Epithelial cell of prostate (primary cell): ENCODE measurements around the gene UQCRH.

Experiments used
- DNase-seq: peaks from one replicate; pipeline ENCODE4 v3.0.0-alpha.2; 2011; ENCODE audit warnings: low read depth, low spot score
- H3K27ac ChIP-seq: fragments of 450-650 bp; 2 replicates; pipeline ENCODE4 v1.5.1; 2017; ENCODE audit warnings: mild to moderate bottlenecking

The UQCRH gene

DNA sequence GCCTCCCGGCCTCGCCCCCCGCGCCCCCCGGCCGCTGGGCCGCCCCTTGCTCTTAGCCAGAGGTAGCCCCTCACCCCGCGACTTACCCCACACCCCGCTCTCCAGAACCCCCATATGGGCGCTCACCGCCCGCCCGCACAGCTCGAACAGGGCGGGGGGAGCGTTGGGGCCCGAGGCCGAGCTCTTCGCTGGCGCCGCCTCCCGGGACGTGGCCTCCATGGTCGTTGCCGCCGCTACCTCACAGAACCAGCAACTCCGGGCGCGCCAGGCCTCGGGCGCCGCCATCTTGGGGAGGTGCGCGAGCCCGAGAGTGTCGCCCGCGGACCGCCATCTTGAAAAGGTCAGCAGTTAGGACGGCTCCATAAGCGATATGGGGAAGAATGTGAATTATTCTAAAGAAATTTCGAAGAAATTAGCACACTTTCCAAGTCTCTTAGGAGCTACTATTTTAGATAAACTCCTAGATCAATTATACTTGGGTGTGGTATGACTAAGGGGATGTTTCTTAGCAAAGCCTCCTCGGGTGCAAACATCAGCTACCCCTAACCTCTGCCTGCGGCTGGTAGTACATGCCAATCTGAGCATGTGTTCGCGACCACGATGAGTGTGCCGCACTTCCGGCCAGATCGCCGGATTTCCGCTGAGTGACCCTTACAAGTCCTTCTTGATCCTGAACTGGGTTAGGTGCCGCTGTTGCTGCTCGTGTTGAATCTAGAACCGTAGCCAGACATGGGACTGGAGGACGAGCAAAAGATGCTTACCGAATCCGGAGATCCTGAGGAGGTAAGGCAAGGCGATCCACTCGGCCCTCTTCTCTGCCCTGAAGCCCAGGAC is at the start of gene UQCRH, which contains the start of gene LRRC41:
Gene UQCRH (plus strand): TSS at position 661 of the 834 bp plus-strand sequence. CDS start 69 bp downstream, at position 730.
Gene LRRC41 (minus strand): TSS at position 579 of the 834 bp plus-strand sequence. CDS start 294 bp downstream, at position 285.
- peak within 1 kb of the TSS; percentile 85 for H3K27ac ChIP-seq
- peak; percentile 79 for DNase-seq

DNA sequence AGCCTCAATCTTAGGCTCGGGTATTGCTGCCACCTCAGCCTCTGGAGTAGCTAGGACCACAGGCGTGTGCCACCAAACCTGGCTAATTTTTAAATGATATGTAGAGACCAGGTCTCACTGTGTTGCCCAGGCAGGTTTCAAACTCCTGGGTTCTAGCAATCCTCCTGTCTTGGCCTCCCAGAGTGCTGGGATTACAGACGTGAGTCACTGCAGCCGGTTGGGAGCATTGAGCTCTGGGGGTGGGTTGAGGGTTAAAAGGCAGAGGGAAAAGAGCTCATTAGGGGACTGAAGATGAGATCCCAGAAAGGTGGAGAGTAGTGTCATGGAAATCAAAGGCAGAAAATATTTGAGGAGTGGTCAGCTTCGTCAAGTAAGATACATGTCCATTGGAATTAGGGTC is 48.8 kb upstream of the UQCRH start:
- no peak overlapping the region for H3K27ac ChIP-seq

DNA sequence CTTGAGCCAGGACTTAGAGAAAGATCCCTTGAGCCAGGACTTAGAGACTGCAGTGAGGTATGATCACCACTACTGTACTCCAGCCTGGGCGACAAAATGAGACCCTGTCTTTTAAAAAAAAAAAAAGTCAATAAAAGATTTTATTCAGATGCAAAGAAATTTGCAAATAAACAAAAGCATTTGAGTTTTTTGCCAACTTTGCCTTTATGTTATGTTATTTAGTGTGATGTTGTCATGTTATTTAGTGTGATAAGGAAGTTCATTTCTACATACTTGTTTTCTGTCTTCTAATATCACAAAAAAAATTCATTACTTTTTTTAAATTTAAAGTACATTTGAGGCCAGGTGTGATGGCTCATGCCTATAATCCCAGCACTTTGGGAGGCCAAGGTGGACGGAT is 47.0 kb upstream of the UQCRH start:
- DNase-seq, result no peak

More for the DNA sequence above, 48.8 kb upstream of the UQCRH start:
- DNase-seq, result no peak

GRCh38 chr1:46262508-46262907 is 41.0 kb upstream of the UQCRH start:
- H3K27ac ChIP-seq, result no peak overlapping the region
- DNase-seq, result no peak

More for the DNA sequence above, 47.0 kb upstream of the UQCRH start:
- H3K27ac ChIP-seq, result no peak overlapping the region

DNA sequence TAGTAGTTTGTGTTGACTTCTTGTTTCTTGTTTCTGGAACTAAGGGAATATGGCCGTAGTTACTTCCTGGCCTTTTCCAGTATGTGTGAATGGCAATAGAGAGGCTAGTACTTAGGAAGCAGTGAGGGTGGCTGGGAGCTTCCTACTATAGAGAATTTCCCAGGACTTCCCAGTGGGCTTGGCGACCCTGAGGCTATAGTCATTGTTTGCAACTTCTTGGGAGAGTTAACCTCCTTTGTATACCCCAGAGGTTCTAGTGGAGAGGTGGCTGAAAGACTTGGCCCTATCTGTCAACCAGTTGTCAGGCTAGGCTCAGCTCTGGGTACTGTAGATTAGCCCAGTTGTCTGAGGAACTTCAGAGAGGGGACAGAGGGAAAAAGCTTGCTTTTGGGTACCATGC is 40.4 kb upstream of the UQCRH start:
- DNase-seq, result no peak
- H3K27ac ChIP-seq, result no peak overlapping the region

DNA sequence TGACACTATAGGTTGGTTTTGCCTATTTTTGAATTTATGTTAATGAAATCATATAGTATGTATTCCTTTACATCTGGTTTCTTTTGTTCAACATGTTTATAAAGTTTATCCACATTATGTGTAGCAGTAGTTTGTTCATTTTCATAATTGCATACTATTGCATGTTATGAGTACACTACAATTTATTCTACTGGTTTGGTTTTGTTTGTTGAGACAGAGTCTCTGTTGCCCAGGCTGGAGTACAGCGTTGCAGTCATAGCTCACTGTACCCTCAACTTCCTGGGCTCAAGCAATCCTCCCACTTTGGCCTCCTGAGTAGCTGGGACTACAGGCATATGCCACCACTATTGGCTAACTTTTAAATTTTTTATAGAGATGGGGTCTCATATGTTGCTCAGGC is 34.9 kb upstream of the UQCRH start:
- no peak overlapping the region for H3K27ac ChIP-seq
- DNase-seq, result no peak

GRCh38 chr1:46274225-46275029 is 29.1 kb upstream of the UQCRH start:
- no peak for DNase-seq
- no peak overlapping the region for H3K27ac ChIP-seq

DNA sequence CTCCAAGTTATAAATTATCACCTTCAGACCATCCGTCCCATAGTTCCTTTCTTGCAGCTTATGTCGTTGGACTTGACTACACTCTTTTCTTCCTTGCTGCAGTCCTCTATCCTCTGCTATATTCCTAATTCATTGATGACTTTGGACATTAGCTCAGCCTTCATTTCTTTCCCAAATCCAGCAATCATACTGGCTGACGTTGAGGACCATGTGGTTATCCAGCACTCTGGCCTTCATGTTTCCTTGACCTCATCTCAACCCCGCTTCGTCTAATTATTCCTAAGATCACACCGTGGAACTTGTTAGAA is 28.5 kb upstream of the UQCRH start:
- no peak for DNase-seq
- no peak overlapping the region for H3K27ac ChIP-seq

- H3K27ac ChIP-seq, result no peak overlapping the region
- no peak for DNase-seq
Observed at GRCh38 chr1:46277658-46278373, 25.7 kb upstream of the UQCRH start.

DNA sequence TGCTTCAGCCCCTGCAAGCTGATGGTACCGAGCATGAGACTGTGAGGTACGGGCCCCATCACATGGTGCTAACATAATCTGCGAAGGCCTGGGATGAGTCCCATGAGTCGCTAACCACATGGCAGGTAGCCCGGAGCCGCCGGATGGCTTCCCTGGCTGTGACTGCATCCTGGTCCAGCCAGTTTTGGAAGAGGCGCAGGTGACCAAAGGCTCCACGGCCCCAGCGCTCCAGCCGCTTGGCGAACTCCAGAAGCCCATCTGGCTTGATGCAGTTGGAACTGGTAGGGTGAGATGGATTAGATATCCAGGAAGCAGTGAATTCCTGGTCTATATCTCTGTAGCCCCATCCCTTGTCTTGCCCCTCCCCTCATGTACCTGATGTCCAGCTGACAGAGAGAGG is 24.7 kb upstream of the UQCRH start:
- no peak overlapping the region for H3K27ac ChIP-seq
- DNase-seq, result peak; percentile 14

- DNase-seq, result no peak
- no peak overlapping the region for H3K27ac ChIP-seq
Observed at GRCh38 chr1:46280092-46280491, 23.4 kb upstream of the UQCRH start.

DNA sequence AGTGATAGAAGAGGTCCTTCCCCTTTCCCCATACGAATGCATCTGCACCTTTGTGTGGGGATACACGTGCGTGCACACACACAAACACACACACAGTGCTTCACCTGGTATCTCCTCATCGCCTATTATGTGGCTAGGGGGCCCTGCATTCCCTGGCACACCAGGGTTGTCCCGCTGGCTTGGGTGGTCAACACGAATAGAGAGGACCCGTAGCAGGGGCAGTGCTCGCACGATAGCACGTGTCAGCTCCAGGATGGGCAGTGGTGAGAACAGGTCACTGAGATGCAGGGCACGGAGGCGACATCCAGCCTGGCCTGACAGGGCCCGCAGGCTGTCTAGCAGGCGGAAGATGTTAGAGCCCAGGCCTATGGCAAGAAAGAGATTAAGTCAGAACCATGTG is 22.5 kb upstream of the UQCRH start:
- no peak for DNase-seq
- H3K27ac ChIP-seq, result no peak overlapping the region

- DNase-seq, result no peak
- no peak overlapping the region for H3K27ac ChIP-seq
Observed at GRCh38 chr1:46284058-46284457, 19.4 kb upstream of the UQCRH start.

- H3K27ac ChIP-seq, result no peak overlapping the region
- no peak for DNase-seq
Observed at GRCh38 chr1:46284597-46285564, 18.6 kb upstream of the UQCRH start.

GRCh38 chr1:46285730-46286477 is 17.6 kb upstream of the UQCRH start:
- H3K27ac ChIP-seq, result no peak overlapping the region
- no peak for DNase-seq

GRCh38 chr1:46288485-46289133 is 14.9 kb upstream of the UQCRH start:
- peak overlapping the region; percentile 94 for H3K27ac ChIP-seq
- peak; percentile 36 for DNase-seq

- no peak for DNase-seq
- H3K27ac ChIP-seq, result peak overlapping the region; percentile 94
Observed at GRCh38 chr1:46289134-46289494, 14.4 kb upstream of the UQCRH start.

DNA sequence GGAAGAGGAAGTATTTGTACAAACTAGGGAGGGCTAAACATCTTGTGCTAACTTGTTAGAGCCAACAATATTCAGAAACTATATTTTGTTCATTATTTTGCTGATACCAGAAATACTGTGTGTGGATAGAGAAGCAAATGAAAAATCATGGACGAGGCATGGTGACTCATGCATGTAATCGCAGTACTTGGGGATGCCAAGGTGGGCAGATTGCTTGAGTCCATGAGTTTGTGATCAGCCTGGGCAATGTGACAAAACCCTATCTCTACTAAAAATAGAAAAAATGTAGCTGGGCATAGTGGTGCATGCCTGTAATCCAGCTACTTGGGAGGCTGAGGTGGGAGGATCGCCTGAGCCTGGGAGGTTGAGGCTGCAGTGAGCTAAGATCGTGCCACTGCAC is 13.5 kb upstream of the UQCRH start:
- peak overlapping the region; percentile 94 for H3K27ac ChIP-seq
- DNase-seq, result no peak
